Esophagus mucosa (tissue), 1 donor: Measurements from ENCODE around the gene STAT5A. TPM values are rescaled to one million over a fixed set of nuclear protein-coding genes. Genes with fewer than 3 reads are reported as not detected.

Experiments
- ATAC-seq: fragments of 200-7000 bp; cut with Tn5 transposase; one replicate; pipeline ENCODE4 v1.9.1; 2020
- total RNA-seq: library from RNA; stranded (reverse); gene quantifications from one replicate; pipeline ENCODE4 v1.2.4, GENCODE V29; 2023
- donor health status: DM: yes; HTN: yes; CAD: no.

Gene STAT5A
- total RNA-seq, 1 donor from 2014 or later, result 6.9 TPM

- no peak for ATAC-seq
These were observed 18.1 kb upstream of the STAT5A start for GRCh38 chr17:42270170-42270535.

DNA sequence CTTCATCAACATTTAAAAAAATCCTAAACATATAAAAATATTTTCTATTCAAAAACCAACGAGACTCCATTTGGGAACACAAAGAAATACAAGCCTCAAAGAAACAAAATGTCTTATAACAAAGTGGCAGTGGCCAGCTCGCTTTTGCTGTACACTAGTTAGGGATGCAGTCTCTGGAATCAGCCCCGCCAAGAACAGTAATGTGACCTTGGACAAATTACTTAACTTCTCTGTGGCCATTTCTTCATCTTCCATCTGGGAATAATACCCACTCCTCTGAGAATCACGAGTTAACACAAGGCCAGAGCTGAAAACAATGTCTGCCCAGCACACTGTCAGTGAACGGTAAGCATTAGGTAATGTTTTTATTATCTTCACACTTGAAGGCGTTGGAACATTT lies 17.7 kb upstream of the STAT5A start:
- no peak for ATAC-seq

- ATAC-seq, result no peak
These were observed 17.1 kb upstream of the STAT5A start for GRCh38 chr17:42271006-42271778.

DNA sequence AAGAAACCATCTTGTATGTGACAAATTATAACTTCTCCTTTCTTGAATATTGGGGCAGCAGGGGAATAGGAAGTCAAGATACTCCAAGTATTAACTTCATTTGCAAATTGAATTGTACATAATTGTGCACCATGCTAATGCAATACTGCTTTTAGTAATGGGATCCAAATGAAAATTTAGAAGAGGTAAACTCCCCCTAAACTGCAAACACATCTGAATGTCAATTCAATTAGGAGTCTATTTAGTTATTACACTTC lies 16.6 kb upstream of the STAT5A start:
- ATAC-seq, result no peak

DNA sequence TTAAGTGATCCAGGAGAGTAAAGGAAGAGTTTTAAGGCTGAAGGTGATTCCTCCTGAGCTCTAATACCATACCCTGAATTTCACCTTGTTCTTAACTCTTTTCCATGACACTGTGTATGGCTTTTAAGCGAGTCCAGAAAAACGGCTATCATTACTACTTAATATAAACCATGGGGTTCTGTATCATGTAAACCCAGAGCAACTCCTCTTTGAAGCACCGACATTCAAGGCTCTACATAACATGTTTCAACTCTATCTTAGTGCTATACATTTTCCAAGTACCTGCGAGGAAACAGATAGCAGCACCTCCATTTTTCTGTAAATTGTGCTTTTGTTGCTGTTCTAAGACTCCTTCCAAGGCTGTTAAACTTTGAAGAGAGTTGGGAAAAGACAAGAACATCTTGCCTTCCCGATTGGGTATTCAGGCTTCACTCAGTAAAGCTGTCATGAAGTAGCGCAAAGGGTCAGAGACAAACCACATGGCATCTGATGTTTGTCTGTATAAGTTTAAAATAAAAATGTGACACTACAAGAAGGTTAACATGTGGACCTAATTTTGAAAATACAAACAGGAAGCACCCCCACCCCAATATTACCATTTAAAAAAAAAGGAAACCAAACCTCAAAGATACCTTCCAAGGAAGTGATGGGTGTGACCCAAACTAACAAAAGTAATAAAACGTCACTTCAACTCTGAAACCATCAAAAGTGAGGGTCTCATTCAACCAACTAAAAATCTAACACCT lies 16.0 kb upstream of the STAT5A start:
- ATAC-seq, result no peak

DNA sequence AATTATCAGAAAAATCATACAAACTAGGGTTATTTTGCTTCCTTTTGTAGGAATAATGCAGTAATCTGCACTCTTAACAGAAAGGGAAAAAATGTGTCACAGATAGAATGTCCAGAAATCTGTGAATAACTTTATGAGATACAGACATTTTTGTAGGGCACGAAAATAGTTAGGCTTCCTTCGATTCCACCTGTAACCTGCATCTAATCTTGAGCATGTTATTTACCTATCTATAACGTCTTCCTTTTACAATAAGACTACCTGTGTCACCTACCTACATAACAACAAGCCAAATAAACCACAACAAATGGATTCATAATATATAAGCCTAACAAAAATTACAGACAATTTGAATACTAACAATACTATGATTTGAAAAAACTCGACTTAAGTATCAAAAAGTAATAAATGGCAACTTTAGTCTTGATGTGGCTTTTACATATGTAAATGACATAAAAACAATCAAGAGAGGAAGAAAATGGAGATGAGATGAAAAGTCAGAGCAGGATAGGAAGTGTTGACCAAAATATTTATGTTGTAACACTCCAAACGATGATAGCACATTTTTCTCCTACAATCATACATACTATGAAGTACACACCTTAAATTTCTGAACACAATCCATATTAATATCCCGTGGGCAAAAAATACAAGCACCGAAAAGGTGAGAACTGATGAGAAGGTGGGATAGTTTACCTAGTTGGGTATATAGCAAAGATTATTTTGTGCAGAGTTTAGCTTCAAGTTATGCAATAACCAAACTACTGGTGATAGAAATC lies 14.6 kb upstream of the STAT5A start:
- ATAC-seq, result no peak

DNA sequence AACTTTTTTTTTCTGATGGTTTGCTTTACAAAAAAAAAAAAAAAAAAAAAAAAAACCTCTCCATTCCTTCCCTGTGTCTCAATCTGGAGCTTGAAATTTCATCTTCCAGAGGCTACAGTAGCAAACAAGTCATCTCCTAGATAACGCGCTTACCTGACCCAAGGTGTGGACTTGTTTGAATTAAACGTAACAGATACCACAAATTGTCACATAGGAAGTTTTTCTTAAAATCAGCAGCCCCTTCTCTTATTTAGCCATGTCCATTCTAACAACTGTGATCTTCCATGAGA lies 14.1 kb upstream of the STAT5A start:
- no peak for ATAC-seq

DNA sequence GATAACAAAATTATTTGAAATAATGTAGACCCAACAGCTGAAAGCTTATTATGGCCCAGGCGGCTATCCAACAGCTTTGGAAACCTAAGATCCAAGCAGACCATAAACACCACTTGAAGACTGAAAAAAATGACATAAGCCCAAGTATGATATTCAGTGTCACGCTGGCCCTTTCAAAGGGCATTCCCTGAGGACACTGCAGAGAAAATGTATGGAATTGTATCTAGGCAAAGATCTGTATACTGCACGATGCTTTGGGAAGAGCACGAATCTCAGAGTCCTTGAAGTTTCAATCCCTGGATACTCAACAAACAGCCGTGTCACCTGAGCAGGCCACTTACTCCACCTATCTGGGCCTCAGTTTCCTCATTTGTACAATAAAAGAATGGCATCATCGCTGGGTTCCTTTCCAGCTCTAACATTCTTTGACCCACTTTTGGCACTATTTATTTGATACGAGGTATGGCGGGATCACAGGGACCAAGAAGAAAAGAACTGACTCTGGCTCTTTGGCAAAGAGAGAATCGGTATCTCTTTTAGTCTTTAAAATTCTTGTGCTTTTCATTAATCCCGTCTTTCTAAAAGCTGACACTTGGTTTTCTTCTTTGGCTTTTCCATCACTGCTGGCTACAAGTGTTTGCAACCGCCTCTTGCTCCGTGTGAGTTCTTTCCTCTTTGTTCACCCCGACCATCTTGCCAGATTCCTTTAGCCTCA lies 13.3 kb upstream of the STAT5A start:
- no peak for ATAC-seq

GRCh38 chr17:42275527-42276358 lies 12.6 kb upstream of the STAT5A start:
- ATAC-seq, result peak; percentile 45

GRCh38 chr17:42276359-42276608 lies 12.0 kb upstream of the STAT5A start, which contains the start of gene STAT5B:
Gene STAT5B (minus strand): TSS chr17:42276391. CDS start chr17:42232127, 44,264 bp downstream.
- peak; percentile 86 for ATAC-seq

- peak; percentile 22 for ATAC-seq
These were observed 11.5 kb upstream of the STAT5A start for GRCh38 chr17:42276609-42277341.

DNA sequence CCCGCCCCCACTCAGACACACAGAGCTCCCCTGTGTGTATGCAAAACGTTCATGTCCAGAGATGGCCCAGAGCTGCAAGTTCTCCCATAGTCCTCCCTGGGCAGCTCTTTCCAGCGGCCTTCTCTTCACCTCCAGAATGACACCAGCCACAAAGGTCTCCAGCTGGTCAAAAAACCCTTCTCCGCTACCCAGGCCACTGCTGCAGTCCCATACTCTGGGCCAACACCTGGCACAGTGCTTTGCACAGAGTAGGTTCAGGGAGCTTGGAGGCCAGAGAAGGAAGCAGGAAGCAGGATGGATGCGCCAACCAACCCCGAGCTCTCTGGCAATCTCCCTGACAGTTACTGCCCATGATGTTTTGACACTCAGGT lies 11.0 kb upstream of the STAT5A start:
- ATAC-seq, result peak; percentile 5

GRCh38 chr17:42279776-42280630 lies 8.3 kb upstream of the STAT5A start:
- ATAC-seq, result no peak

- no peak for ATAC-seq
These were observed 6.7 kb upstream of the STAT5A start for GRCh38 chr17:42281571-42282096.

GRCh38 chr17:42282478-42283080 lies 5.7 kb upstream of the STAT5A start:
- ATAC-seq, result no peak

GRCh38 chr17:42283241-42284023 lies 4.9 kb upstream of the STAT5A start:
- no peak for ATAC-seq

- no peak for ATAC-seq
These were observed 4.3 kb upstream of the STAT5A start for GRCh38 chr17:42284024-42284369.

DNA sequence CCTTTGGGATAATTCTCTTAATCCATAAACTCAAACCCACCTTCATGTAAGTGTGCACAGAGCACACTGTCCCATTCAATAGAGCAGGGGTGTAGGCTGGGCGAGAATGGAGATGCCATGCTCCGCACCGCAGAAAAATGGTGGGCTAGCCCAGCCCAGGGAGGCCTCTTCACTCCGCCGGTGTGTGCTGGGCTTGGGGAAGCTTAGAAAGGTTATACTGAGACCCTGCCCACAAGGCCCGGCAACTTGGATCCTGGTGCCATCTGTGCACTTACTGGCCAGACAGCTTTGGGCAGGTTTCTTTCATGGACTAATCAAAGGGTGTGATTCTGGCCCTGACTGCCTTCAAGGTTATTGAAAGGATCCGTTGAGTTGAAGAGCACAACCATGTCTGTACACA lies 3.7 kb upstream of the STAT5A start:
- no peak for ATAC-seq

GRCh38 chr17:42285346-42286050 lies 2.8 kb upstream of the STAT5A start:
- no peak for ATAC-seq
